ENCODE measurements around the gene DCAF12.

The DCAF12 gene

DNA sequence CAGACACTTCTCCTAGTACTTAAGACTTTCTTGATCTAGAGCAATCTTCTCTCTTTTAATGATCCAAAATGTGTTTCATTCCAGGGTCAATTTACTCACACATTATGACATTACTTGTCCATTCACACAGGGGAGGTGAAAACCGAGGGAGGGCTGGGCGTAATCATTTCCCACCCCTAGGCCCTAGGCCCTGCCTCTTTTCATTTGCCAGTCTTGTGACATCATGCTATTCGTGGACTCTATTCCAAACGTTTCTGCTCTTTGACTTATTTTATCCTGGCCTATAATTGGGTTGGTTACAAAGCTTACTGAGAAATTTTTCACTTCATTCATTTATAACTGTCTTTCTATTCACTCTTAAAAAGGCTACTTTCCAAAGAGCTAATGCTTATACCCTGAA lies 2.4 kb downstream of the DCAF12 start (continued):
- TF ChIP-seq ZNF16 (tag by site-specific recombination; IDR thresholded peaks at IDR 0.05; ENCODE audit: low read depth) = no peak
- TF ChIP-seq, protein P1, sequence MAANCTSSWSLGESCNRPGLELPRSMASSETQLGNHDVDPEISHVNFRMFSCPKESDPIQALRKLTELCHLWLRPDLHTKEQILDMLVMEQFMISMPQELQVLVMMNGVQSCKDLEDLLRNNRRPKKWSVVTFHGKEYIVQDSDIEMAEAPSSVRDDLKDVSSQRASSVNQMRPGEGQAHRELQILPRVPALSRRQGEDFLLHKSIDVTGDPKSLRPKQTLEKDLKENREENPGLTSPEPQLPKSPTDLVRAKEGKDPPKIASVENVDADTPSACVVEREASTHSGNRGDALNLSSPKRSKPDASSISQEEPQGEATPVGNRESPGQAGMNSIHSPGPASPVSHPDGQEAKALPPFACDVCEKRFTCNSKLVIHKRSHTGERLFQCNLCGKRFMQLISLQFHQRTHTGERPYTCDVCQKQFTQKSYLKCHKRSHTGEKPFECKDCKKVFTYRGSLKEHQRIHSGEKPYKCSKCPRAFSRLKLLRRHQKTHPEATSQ (tag by site-specific recombination; IDR thresholded peaks at IDR 0.05) = no peak
- TF ChIP-seq, protein P2, sequence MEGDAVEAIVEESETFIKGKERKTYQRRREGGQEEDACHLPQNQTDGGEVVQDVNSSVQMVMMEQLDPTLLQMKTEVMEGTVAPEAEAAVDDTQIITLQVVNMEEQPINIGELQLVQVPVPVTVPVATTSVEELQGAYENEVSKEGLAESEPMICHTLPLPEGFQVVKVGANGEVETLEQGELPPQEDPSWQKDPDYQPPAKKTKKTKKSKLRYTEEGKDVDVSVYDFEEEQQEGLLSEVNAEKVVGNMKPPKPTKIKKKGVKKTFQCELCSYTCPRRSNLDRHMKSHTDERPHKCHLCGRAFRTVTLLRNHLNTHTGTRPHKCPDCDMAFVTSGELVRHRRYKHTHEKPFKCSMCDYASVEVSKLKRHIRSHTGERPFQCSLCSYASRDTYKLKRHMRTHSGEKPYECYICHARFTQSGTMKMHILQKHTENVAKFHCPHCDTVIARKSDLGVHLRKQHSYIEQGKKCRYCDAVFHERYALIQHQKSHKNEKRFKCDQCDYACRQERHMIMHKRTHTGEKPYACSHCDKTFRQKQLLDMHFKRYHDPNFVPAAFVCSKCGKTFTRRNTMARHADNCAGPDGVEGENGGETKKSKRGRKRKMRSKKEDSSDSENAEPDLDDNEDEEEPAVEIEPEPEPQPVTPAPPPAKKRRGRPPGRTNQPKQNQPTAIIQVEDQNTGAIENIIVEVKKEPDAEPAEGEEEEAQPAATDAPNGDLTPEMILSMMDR (tag by site-specific recombination; IDR thresholded peaks at IDR 0.05) = no peak
- no peak for TF ChIP-seq ZNF664 (tag by site-specific recombination; IDR thresholded peaks at IDR 0.05)
- TF ChIP-seq ZNF138 (tag by site-specific recombination; IDR thresholded peaks at IDR 0.05; ENCODE audit: borderline replicate concordance) = no peak
- TF ChIP-seq ZNF133 (tag by site-specific recombination; IDR thresholded peaks at IDR 0.05) = no peak
- no peak for TF ChIP-seq ZNF701 (tag by site-specific recombination; IDR thresholded peaks at IDR 0.05)
- TF ChIP-seq, protein P3, sequence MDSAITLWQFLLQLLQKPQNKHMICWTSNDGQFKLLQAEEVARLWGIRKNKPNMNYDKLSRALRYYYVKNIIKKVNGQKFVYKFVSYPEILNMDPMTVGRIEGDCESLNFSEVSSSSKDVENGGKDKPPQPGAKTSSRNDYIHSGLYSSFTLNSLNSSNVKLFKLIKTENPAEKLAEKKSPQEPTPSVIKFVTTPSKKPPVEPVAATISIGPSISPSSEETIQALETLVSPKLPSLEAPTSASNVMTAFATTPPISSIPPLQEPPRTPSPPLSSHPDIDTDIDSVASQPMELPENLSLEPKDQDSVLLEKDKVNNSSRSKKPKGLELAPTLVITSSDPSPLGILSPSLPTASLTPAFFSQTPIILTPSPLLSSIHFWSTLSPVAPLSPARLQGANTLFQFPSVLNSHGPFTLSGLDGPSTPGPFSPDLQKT (IDR thresholded peaks at IDR 0.05; ENCODE audit: borderline replicate concordance, low read depth, low read length) = no peak
- TF ChIP-seq ZFP69B (tag by site-specific recombination; IDR thresholded peaks at IDR 0.05) = no peak
- TF ChIP-seq, protein P4, sequence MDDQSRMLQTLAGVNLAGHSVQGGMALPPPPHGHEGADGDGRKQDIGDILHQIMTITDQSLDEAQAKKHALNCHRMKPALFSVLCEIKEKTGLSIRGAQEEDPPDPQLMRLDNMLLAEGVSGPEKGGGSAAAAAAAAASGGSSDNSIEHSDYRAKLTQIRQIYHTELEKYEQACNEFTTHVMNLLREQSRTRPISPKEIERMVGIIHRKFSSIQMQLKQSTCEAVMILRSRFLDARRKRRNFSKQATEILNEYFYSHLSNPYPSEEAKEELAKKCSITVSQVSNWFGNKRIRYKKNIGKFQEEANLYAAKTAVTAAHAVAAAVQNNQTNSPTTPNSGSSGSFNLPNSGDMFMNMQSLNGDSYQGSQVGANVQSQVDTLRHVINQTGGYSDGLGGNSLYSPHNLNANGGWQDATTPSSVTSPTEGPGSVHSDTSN (CRISPR knock-in tag; IDR thresholded peaks at IDR 0.05) = no peak
- no peak for TF ChIP-seq ZBTB8A (tag by site-specific recombination; IDR thresholded peaks at IDR 0.05)
- no peak for TF ChIP-seq ZNF670 (tag by site-specific recombination; IDR thresholded peaks at IDR 0.05; ENCODE audit: low read depth)
- TF ChIP-seq, protein P5, sequence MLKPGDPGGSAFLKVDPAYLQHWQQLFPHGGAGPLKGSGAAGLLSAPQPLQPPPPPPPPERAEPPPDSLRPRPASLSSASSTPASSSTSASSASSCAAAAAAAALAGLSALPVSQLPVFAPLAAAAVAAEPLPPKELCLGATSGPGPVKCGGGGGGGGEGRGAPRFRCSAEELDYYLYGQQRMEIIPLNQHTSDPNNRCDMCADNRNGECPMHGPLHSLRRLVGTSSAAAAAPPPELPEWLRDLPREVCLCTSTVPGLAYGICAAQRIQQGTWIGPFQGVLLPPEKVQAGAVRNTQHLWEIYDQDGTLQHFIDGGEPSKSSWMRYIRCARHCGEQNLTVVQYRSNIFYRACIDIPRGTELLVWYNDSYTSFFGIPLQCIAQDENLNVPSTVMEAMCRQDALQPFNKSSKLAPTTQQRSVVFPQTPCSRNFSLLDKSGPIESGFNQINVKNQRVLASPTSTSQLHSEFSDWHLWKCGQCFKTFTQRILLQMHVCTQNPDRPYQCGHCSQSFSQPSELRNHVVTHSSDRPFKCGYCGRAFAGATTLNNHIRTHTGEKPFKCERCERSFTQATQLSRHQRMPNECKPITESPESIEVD (tag by site-specific recombination; IDR thresholded peaks at IDR 0.05) = no peak
- peak; percentile 57 for TF ChIP-seq SP2 (tag by site-specific recombination; IDR thresholded peaks at IDR 0.05)
- TF ChIP-seq, protein P6, sequence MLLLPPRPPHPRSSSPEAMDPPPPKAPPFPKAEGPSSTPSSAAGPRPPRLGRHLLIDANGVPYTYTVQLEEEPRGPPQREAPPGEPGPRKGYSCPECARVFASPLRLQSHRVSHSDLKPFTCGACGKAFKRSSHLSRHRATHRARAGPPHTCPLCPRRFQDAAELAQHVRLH (tag by site-specific recombination; IDR thresholded peaks at IDR 0.05) = no peak
- no peak for TF ChIP-seq ZNF677 (tag by site-specific recombination; IDR thresholded peaks at IDR 0.05)
- no peak for TF ChIP-seq ZNF549 (tag by site-specific recombination; IDR thresholded peaks at IDR 0.05)

DNA sequence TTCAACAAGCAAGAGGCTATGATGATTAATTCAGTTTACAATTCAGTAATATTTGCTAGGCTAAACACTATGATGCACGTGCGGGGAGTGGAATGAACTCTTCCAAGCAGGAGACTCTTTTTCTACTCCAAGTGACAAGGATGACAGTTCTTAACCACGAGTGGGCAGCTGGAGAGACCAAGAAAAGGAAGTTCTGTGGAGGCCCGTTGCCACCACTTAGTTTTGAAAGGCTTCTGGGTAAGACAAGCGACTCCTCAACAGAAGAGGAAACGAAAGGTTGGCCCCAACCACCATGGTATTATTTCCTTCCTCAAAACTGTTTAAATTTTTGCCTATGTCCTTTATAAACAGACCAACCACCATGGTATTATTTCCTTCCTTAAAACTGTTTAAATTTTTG lies 2.8 kb downstream of the DCAF12 start:
- Histone ChIP-seq H3K36me3 (ENCODE audit: control insufficient read depth in 2 of 2, insufficient read depth in 1 of 2, low read length in 2 of 2) (peaks cover 12 to 59% of the 10 kb centered on the region in 2 experiments; a peak in 2 of 3 replicates), H3K27ac (ENCODE audit: extremely low read depth, low read depth, low read length) (no peak overlapping the region), H3K4me3 (ENCODE audit: low read depth, low read length) (no peak overlapping the region), H3K9me3 (ENCODE audit: control insufficient read depth, insufficient read depth, low read depth, low read length) (no peaks in the 10 kb centered on the region), H3K4me1 (ENCODE audit: control insufficient read depth, insufficient read depth, low read length) (0 out of 2 replicates have a peak, but pooled peaks cover 2% of the 10 kb centered on the region)
- TF ChIP-seq EGR2 (tag by site-specific recombination; IDR thresholded peaks at IDR 0.05; ENCODE audit: low read depth) = no peak
- POLR2A ChIA-PET = no interaction called here
- CTCF ChIA-PET = interaction anchor here (0.6 to 2.0 kb wide), 3 partner anchors 129 to 506 kb away, joined by 3 to 8 read pairs (median 3); no protein-coding TSS in a partner anchor
